ENCODE data around the gene SLC8A1.

DNA sequence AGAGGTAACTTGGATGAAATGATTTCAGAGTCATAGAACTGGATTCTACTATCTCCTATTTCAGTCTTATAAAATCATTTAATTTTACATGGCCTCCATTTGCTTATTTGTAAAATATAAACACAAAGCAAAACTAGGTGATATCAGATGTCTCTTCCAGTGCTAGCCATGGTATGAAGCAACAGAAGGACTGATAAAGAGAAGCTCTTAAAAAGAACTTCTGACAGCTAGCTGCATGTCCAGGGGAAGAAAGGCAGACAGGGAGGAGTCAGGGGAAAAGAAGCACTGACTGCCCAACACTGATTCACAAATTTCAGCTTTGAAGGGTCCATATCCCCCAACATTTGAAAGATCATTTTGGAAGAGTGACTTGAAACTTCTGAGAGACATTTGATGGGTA is 6.4 kb downstream of the SLC8A1 start:
- TF ChIP-seq POLR2A (IDR thresholded peaks at IDR 0.05) (no peak), POLR2AphosphoS5 (IDR thresholded peaks at IDR 0.05) (no peak)
- TF ChIP-seq, protein P1, sequence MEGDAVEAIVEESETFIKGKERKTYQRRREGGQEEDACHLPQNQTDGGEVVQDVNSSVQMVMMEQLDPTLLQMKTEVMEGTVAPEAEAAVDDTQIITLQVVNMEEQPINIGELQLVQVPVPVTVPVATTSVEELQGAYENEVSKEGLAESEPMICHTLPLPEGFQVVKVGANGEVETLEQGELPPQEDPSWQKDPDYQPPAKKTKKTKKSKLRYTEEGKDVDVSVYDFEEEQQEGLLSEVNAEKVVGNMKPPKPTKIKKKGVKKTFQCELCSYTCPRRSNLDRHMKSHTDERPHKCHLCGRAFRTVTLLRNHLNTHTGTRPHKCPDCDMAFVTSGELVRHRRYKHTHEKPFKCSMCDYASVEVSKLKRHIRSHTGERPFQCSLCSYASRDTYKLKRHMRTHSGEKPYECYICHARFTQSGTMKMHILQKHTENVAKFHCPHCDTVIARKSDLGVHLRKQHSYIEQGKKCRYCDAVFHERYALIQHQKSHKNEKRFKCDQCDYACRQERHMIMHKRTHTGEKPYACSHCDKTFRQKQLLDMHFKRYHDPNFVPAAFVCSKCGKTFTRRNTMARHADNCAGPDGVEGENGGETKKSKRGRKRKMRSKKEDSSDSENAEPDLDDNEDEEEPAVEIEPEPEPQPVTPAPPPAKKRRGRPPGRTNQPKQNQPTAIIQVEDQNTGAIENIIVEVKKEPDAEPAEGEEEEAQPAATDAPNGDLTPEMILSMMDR (IDR thresholded peaks at IDR 0.05), result no peak
